SU-DHL-6 (cell line): ENCODE results near the gene BRICD5.

Experiments used
- CTCF ChIP-seq: fragments of 200-600 bp; sonication (generic); IDR thresholded peaks from one replicate; pipeline ENCODE4 v1.5.1; 2017; ENCODE audit warnings: antibody characterized with exemption, mild to moderate bottlenecking, low read length, moderate library complexity; ENCODE audit not compliant: insufficient read depth, poor library complexity, severe bottlenecking
- EZH2phosphoT487 ChIP-seq: fragments of 200-600 bp; sonication (generic), shearing (Covaris generic); conservative IDR thresholded peaks from 2 replicates; pipeline ENCODE4 v1.6.1; 2018; ENCODE audit warnings: mild to moderate bottlenecking, antibody characterized with exemption, low read length, moderate library complexity, mixed read lengths

- TF ChIP-seq CTCF = no peak
- TF ChIP-seq EZH2phosphoT487 = no peak
Measured at GRCh38 chr16:2226918-2227317, 16.3 kb upstream of the BRICD5 start.
